Putamen (tissue), 1 donor: ENCODE measurements around the gene KIF12.

Experiments
- DNase-seq: peaks from one replicate; pipeline ENCODE4 v3.0.0-alpha.2; 2016; ENCODE audit warnings: low spot score

The KIF12 gene

GRCh38 chr9:114105236-114105635 is 6.1 kb upstream of the KIF12 start:
- DNase-seq = no peak

DNA sequence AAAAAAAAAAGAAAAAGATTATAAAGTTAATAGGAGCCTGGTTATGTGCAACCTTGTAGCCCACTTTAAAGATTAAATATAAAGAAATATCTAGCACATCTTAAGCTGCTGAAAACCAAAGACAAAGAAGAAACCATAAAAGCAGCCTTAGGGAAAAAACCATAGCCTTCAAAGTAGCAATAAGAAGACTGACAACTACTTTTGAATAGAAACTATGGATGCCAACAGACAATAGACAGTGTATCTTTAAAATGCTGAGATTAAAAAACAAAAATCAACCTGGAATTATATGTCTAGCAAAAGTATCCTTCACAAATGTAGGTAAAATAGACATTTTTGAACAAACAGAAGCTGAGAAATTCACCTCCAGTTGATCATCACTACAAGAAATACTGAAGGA is 3.4 kb upstream of the KIF12 start:
- no peak for DNase-seq

- no peak for DNase-seq
Measured at GRCh38 chr9:114100536-114100935, 1.4 kb upstream of the KIF12 start.

GRCh38 chr9:114099669-114100270 is 678 bp upstream of the KIF12 start:
- no peak for DNase-seq

- DNase-seq = no peak
Measured at GRCh38 chr9:114098021-114098935, 814 bp downstream of the KIF12 start.

GRCh38 chr9:114097613-114098020 is 1.5 kb downstream of the KIF12 start:
- DNase-seq = no peak

DNA sequence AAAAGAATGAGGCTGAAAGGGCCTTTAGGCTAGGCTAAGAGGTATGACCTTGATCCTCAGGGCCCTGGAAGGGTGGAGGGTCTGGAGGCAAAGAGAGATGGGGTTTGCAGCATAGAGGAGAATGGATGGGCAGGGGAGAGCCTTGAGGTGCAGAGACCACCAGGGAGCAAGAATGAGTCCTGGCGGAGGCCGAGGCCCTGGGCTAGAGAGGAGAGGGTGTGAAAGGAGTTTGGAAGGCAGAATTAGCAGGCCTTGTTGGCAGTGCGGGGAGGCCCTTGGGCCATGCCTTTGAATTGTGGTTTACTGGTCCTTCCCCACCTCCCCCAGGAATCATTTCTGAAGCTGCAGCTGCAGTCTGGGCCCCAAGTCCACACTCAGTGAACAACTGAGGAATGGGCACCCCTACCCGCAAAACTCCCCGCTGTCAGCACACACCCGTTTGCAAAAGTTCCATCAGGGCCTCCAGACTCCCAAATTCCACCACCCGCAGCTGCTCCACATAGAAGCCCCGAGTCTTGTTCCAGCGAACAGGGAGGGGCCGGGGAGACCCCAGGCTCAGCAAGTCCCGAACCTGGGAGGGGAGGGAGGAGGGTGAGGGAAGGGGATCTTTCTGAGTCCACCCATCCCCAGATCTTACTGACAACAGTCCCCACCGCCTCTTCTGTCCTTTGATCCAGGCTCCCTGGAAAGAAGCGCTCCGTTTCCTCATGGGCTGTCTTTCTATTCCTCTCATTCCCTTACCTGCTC is 2.1 kb downstream of the KIF12 start:
- DNase-seq = no peak

DNA sequence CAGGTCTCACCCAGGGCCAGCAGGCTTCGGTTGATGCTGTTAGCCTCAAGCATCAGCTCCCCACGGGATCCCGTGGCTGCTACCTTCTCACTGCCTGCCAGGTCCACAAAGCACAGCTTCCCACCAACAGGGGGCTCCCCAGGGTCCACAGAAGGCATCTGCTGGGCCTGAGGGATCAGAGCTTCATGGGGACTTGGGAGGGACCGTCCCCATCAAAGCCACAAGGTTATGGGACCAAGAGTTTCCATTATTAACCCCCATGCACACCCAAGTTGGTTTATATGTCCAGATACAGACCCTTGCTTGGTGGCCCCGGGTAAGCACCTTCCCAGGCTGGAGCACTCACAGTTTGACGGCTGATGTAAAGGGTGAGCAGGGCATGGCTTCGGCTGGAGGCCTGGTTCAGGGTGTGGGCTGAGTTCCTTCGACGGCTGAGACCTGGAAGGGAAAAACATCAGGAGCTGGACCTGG is 3.0 kb downstream of the KIF12 start:
- no peak for DNase-seq

DNA sequence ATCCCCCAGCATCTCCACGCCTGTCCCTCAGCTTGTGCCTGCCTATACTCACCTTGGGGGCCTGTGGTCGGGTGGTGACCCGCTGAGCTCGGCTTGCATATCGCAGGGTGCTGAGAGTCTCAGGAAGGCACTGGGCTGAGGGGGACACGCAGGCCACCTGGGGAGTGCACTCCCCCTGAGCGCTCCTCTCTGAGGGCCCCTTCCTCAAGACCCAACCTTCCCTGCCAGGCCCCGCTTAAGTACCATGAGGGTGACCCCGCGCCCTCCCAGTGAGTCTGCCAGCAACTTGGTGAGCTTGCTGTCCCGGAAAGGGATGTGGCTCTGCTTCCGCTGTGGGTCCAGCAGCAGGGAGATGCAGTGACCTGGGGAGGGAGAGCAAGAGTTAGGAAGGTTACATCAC is 4.1 kb downstream of the KIF12 start:
- no peak for DNase-seq

DNA sequence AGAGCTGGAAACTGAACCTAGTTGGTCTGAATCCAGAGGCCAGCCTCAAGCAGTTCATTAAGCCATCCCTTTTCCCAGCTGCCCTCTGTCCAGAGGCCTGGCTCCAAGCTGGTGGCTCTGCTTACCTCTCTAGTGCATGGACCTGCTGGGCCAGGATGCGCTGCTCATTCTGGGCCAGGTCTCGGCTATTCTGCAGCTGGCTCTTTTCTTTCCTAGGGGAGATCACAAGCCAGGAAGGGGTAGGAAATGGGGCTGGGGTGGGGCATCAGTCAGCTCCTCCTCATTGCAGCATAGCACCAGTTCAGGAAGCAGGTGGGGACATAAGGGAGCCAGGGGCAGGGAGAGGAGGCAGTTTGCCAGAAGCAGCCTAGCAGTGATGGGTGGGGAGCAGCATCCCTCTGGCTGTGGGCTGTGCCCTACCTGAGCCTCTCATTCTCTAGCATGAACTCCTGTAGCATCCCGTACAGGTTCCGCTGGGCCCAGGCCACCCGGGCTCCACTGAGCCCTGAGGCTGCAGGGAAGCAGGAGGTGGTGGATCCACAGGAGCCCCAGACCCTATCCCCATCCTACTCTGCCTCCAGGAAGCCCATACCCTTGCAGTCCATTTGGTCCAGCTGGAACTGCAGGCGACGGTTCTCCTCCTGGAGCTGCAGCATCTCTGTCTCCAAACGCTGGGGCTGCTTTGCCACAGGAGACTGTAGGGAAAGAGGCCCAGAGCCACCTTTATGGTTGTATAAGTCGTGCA is 5.2 kb downstream of the KIF12 start:
- no peak for DNase-seq

- no peak for DNase-seq
Measured at GRCh38 chr9:114093031-114093471, 6.0 kb downstream of the KIF12 start.

- DNase-seq = no peak
Measured at GRCh38 chr9:114092336-114092735, 6.8 kb downstream of the KIF12 start.

- DNase-seq = no peak
Measured at GRCh38 chr9:114091711-114092110, 7.4 kb downstream of the KIF12 start.

DNA sequence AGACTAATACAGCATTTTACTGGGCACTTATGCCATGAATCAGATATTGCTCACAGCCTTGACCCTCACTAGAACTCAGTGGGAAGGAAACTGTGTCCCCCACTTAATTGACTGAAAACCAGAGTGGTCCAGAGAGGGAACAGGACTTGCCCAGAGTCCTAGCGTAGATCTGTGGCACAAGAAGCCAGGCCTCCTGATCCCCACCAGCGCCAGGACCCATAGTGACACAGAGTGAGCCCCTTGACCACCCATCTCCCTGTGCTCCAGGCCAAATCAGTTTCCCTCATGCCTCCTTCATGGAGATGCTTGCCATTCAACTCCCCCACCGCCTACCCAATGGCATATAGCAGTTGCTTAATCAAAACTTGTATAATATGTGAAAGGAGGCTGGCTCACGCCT is 8.3 kb downstream of the KIF12 start:
- no peak for DNase-seq

DNA sequence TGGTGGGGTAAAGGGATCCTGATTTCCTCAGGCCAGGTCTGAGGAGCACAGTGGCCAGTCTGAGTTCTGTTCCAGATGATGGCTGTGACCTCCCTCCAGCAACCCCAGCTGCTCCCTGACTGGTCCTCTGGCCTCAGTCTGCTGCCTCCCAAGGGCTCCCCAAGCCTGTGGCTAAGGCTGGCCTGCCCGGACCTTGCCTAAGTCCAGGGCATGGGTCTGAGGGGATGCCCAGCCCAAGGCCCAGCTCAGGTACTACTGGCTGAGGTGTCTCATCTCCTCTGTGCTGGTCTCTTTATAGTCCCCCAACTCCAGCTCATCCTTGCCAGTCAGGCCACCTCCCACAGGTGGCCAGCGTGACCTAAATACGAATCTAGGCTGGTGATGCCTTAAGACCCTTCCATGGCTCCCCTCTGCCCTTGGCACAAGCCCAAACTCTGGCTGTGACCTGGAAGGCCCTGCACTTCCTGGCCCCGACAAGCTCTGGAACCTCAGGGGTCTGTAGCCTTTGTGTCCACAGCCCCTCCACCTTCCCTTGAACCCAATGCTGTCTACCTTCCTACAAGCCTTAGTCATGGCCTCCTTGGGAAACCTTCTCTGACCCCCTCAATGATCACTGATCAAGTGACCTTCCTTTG is 9.8 kb downstream of the KIF12 start:
- no peak for DNase-seq

DNA sequence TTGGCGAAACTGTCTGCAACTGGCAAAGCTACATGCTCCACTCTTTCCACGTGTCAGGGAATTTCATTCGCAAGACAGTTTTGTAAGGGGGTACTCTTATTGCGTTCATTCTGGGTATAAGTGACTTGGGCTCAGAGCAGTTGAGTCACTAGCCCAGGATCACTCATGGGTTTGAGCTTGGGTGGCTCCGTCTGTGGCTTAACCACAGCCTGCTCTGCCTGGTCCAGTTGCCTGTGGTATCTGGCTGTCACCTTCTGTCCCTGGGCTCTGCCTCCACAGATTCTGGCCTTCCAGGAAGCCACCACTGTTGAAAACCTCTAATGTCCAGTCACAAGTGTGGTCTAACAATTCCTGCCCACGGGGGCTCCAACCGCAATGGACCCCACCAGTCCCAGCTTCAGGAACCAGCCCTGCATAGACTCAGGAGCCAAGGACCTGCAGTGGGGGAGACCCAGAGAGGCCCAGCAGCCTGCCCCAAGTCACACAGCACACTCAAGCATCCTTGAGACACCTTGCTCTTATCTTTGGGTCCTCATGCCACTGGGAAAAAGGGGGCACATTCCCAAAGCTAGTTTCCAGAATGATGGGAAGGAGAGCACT is 10.4 kb downstream of the KIF12 start:
- DNase-seq = no peak

DNA sequence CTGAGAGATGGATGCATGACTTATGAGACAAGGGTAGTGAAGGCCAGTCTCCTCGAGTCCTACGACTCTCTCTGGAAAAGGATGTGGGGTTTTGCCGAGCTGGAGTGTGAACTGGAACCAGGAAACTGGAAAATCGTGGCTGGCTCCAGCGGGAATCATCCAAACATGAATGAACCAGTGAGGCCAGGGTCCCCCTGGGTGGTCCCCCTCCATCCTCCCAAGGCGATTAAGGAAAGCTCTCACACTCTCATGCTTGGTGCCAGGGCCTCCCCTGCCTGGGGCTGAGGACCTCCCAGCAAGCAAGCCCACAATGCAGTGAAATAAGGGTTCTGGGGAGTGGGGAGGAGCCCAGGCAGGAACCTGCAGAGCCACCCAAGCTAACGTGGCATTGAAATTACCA is 11.4 kb downstream of the KIF12 start:
- no peak for DNase-seq

GRCh38 chr9:114086607-114087006 is 12.5 kb downstream of the KIF12 start:
- DNase-seq = no peak

DNA sequence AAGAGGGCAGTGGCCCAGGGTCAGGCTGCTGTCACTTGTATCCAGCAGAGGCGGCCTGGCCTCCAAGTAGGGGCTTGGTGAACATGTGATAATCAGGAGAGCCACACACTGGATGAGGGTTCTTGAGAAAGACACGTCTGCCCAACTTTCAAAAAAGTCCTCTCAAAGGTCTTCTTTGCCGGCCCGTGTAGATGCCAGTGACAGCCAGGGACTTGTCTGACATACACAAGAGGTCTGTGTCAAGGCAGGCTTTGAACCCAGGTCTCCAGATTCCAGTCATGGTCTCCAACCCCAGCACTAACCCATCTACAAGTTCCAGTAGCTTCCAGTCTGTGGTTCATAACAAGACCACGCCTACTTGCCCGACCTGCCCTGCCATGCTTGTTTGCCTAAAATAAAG is 13.1 kb downstream of the KIF12 start:
- DNase-seq = no peak

DNA sequence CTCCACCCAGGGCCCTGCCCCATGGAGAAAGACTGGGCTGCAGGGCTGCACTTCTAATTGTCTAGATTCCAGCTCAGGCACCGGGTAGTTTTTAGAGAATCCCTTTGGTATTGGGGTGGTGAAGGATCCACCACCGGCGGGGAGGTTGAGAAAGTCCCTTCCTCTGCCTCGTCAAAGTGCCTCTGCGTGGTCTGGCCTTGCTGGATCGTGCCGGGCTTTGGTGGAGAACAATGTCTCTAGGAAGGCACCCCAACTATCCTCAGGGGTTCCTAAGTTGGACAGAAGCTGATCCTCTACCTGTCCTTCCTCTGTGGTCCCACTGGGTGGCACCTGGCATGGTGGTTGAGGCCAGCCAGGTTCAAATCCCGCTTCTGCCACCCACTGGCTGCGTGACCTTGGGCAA is 13.7 kb downstream of the KIF12 start:
- no peak for DNase-seq
